Measurements from ENCODE around the gene BLACAT1. TPM values are rescaled to one million over a fixed set of nuclear protein-coding genes. Genes with fewer than 3 reads are reported as not detected.
A peak's percentile ranks its signal among the peaks of the same experiment; 100 is the strongest.
"Not testable (repeated sequence)": the region's sequence is repeated elsewhere in the genome, so short reads cannot be mapped to it uniquely, and the experiment has no call there.

Gene BLACAT1
- total and polyA plus RNA-seq, 4 donors, result 0.44 to 2.1 (median 1.4) TPM

GRCh38 chr1:205484985-205485967, 29.4 kb upstream of the BLACAT1 start:
- DNase-seq (ENCODE audit: low read depth in 4 of 6, low spot score in 6 of 6), result peak in 4 of 6 donors; percentile 60 to 95 (median 77)
- WGBS (ENCODE audit: insufficient coverage), result 31% methylated on average over 12 of the region's 13 CpGs

GRCh38 chr1:205483372-205483771, 27.5 kb upstream of the BLACAT1 start:
- H3K9me3 ChIP-seq (ENCODE audit: control insufficient read depth, insufficient read depth, low read length), result no peaks in the 10 kb centered on the region
- no peak overlapping the region for H3K4me3 ChIP-seq (ENCODE audit: low read depth, low read length)
- H3K36me3 ChIP-seq (ENCODE audit: control insufficient read depth, insufficient read depth, low read length), result no peaks in the 10 kb centered on the region
- 56% methylated on average over 2 of the region's 2 CpGs for WGBS (ENCODE audit: insufficient coverage)
- peaks cover 6% of the 10 kb centered on the region for H3K27me3 ChIP-seq (ENCODE audit: control insufficient read depth, insufficient read depth, low read length)
- no peak for DNase-seq (ENCODE audit: low read depth in 4 of 6, low spot score in 6 of 6)
- peaks cover 15% of the 10 kb centered on the region for H3K4me1 ChIP-seq (ENCODE audit: control insufficient read depth, insufficient read depth, low read length)
- no peak overlapping the region for H3K27ac ChIP-seq (ENCODE audit: low read depth, low read length)

More at GRCh38 chr1:205484985-205485967, 29.4 kb upstream of the BLACAT1 start:
- Histone ChIP-seq H3K27ac (ENCODE audit: low read depth, low read length) (no peak overlapping the region), H3K27me3 (ENCODE audit: control insufficient read depth, insufficient read depth, low read length) (peaks cover 6% of the 10 kb centered on the region), H3K36me3 (ENCODE audit: control insufficient read depth, insufficient read depth, low read length) (no peaks in the 10 kb centered on the region), H3K9me3 (ENCODE audit: control insufficient read depth, insufficient read depth, low read length) (no peaks in the 10 kb centered on the region), H3K4me3 (ENCODE audit: low read depth, low read length) (no peak overlapping the region), H3K4me1 (ENCODE audit: control insufficient read depth, insufficient read depth, low read length) (peaks cover 15% of the 10 kb centered on the region)

GRCh38 chr1:205482587-205482986, 26.7 kb upstream of the BLACAT1 start:
- not testable (repeated sequence) for H3K27ac ChIP-seq (ENCODE audit: low read depth, low read length); DNase-seq (ENCODE audit: low read depth in 4 of 6, low spot score in 6 of 6); H3K36me3 ChIP-seq (ENCODE audit: control insufficient read depth, insufficient read depth, low read length); H3K9me3 ChIP-seq (ENCODE audit: control insufficient read depth, insufficient read depth, low read length); H3K27me3 ChIP-seq (ENCODE audit: control insufficient read depth, insufficient read depth, low read length); H3K4me3 ChIP-seq (ENCODE audit: low read depth, low read length)
- 99% methylated on average over 9 of the region's 11 CpGs for WGBS (ENCODE audit: insufficient coverage)
- peaks cover 21% of the 10 kb centered on the region for H3K4me1 ChIP-seq (ENCODE audit: control insufficient read depth, insufficient read depth, low read length)

GRCh38 chr1:205481629-205482151, 25.8 kb upstream of the BLACAT1 start:
- 70% methylated on average over 12 of the region's 15 CpGs for WGBS (ENCODE audit: insufficient coverage)
- Histone ChIP-seq H3K9me3 (ENCODE audit: control insufficient read depth, insufficient read depth, low read length) (no peaks in the 10 kb centered on the region), H3K27me3 (ENCODE audit: control insufficient read depth, insufficient read depth, low read length) (peaks cover 6% of the 10 kb centered on the region), H3K4me1 (ENCODE audit: control insufficient read depth, insufficient read depth, low read length) (peaks cover 26% of the 10 kb centered on the region), H3K36me3 (ENCODE audit: control insufficient read depth, insufficient read depth, low read length) (no peaks in the 10 kb centered on the region), H3K4me3 (ENCODE audit: low read depth, low read length) (no peak overlapping the region), H3K27ac (ENCODE audit: low read depth, low read length) (no peak overlapping the region)
- DNase-seq (ENCODE audit: low read depth in 4 of 6, low spot score in 6 of 6), result no peak

GRCh38 chr1:205481218-205481617, 25.4 kb upstream of the BLACAT1 start:
- peaks cover 6% of the 10 kb centered on the region for H3K27me3 ChIP-seq (ENCODE audit: control insufficient read depth, insufficient read depth, low read length)
- WGBS (ENCODE audit: insufficient coverage), result 77% methylated on average over 10 of the region's 11 CpGs
- no peak for DNase-seq (ENCODE audit: low read depth in 4 of 6, low spot score in 6 of 6)

GRCh38 chr1:205480349-205480985, 24.6 kb upstream of the BLACAT1 start:
- no peak overlapping the region for H3K27ac ChIP-seq (ENCODE audit: low read depth, low read length)
- H3K36me3 ChIP-seq (ENCODE audit: control insufficient read depth, insufficient read depth, low read length), result no peaks in the 10 kb centered on the region
- no peak for DNase-seq (ENCODE audit: low read depth in 4 of 6, low spot score in 6 of 6)
- H3K9me3 ChIP-seq (ENCODE audit: control insufficient read depth, insufficient read depth, low read length), result peaks cover 2% of the 10 kb centered on the region
- H3K4me1 ChIP-seq (ENCODE audit: control insufficient read depth, insufficient read depth, low read length), result peaks cover 23% of the 10 kb centered on the region
- no peak overlapping the region for H3K4me3 ChIP-seq (ENCODE audit: low read depth, low read length)
- peaks cover 6% of the 10 kb centered on the region for H3K27me3 ChIP-seq (ENCODE audit: control insufficient read depth, insufficient read depth, low read length)
- WGBS (ENCODE audit: insufficient coverage), result 86% methylated on average over 15 of the region's 17 CpGs

More at GRCh38 chr1:205481218-205481617, 25.4 kb upstream of the BLACAT1 start:
- no peaks in the 10 kb centered on the region for H3K36me3 ChIP-seq (ENCODE audit: control insufficient read depth, insufficient read depth, low read length)
- H3K4me3 ChIP-seq (ENCODE audit: low read depth, low read length), result no peak overlapping the region
- H3K4me1 ChIP-seq (ENCODE audit: control insufficient read depth, insufficient read depth, low read length), result peaks cover 26% of the 10 kb centered on the region
- H3K27ac ChIP-seq (ENCODE audit: low read depth, low read length), result no peak overlapping the region
- no peaks in the 10 kb centered on the region for H3K9me3 ChIP-seq (ENCODE audit: control insufficient read depth, insufficient read depth, low read length)

GRCh38 chr1:205478985-205479384, 23.1 kb upstream of the BLACAT1 start:
- not testable (repeated sequence) for H3K27ac ChIP-seq (ENCODE audit: low read depth, low read length); H3K36me3 ChIP-seq (ENCODE audit: control insufficient read depth, insufficient read depth, low read length); H3K27me3 ChIP-seq (ENCODE audit: control insufficient read depth, insufficient read depth, low read length); DNase-seq (ENCODE audit: low read depth in 4 of 6, low spot score in 6 of 6); H3K4me3 ChIP-seq (ENCODE audit: low read depth, low read length); H3K9me3 ChIP-seq (ENCODE audit: control insufficient read depth, insufficient read depth, low read length)
- WGBS (ENCODE audit: insufficient coverage), result 100% methylated on average over 1 of the region's 2 CpGs
- H3K4me1 ChIP-seq (ENCODE audit: control insufficient read depth, insufficient read depth, low read length), result peaks cover 19% of the 10 kb centered on the region

- peak in 2 of 6 donors; percentile 79 to 81 for DNase-seq (ENCODE audit: low read depth in 4 of 6, low spot score in 6 of 6)
- 56% methylated on average over 12 of the region's 12 CpGs for WGBS (ENCODE audit: insufficient coverage)
Observed at GRCh38 chr1:205477759-205478247, 22.0 kb upstream of the BLACAT1 start.

GRCh38 chr1:205477121-205477758, 21.4 kb upstream of the BLACAT1 start:
- Histone ChIP-seq H3K4me3 (ENCODE audit: low read depth, low read length) (no peak overlapping the region), H3K4me1 (ENCODE audit: control insufficient read depth, insufficient read depth, low read length) (peaks cover 20% of the 10 kb centered on the region), H3K36me3 (ENCODE audit: control insufficient read depth, insufficient read depth, low read length) (no peaks in the 10 kb centered on the region), H3K9me3 (ENCODE audit: control insufficient read depth, insufficient read depth, low read length) (peaks cover 2% of the 10 kb centered on the region), H3K27ac (ENCODE audit: low read depth, low read length) (no peak overlapping the region), H3K27me3 (ENCODE audit: control insufficient read depth, insufficient read depth, low read length) (peaks cover 6% of the 10 kb centered on the region)
- 59% methylated on average over 3 of the region's 6 CpGs for WGBS (ENCODE audit: insufficient coverage)
- no peak for DNase-seq (ENCODE audit: low read depth in 4 of 6, low spot score in 6 of 6)

More at GRCh38 chr1:205477759-205478247, 22.0 kb upstream of the BLACAT1 start:
- Histone ChIP-seq H3K4me3 (ENCODE audit: low read depth, low read length) (no peak overlapping the region), H3K27me3 (ENCODE audit: control insufficient read depth, insufficient read depth, low read length) (peaks cover 6% of the 10 kb centered on the region), H3K4me1 (ENCODE audit: control insufficient read depth, insufficient read depth, low read length) (peaks cover 18% of the 10 kb centered on the region), H3K9me3 (ENCODE audit: control insufficient read depth, insufficient read depth, low read length) (peaks cover 2% of the 10 kb centered on the region), H3K36me3 (ENCODE audit: control insufficient read depth, insufficient read depth, low read length) (no peaks in the 10 kb centered on the region), H3K27ac (ENCODE audit: low read depth, low read length) (no peak overlapping the region)

All from spinal cord (tissue), 10 donors.